NCI-H1092 treated with DMSO at 0.1 percent for 48 hours (cell line): ENCODE results near the gene RBMS1.

Experiments used
- DNase-seq: peaks from one replicate; lab custom pipeline; 2025; lab: John Stamatoyannopoulos, UW

The RBMS1 gene

DNA sequence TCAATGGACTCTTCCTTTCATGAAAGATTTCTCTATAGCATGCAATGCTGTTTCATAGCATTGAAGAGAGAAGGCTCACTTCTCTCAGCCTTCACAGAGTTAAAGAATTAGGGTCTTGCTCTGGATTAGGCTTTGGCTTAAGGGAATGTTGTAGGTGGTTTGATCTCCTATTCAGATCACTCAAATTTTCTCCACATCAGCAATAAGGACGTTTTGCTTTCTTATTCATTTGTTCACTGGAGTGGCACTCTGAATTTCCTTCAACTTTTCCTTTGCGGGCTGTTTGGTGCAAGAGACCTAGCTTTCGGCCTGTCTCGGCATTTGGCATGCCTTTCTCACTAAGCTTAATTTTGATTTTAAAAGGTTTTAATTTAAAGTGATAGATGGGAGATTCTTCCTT is 131.6 kb downstream of the RBMS1 start:
- no peak for DNase-seq

DNA sequence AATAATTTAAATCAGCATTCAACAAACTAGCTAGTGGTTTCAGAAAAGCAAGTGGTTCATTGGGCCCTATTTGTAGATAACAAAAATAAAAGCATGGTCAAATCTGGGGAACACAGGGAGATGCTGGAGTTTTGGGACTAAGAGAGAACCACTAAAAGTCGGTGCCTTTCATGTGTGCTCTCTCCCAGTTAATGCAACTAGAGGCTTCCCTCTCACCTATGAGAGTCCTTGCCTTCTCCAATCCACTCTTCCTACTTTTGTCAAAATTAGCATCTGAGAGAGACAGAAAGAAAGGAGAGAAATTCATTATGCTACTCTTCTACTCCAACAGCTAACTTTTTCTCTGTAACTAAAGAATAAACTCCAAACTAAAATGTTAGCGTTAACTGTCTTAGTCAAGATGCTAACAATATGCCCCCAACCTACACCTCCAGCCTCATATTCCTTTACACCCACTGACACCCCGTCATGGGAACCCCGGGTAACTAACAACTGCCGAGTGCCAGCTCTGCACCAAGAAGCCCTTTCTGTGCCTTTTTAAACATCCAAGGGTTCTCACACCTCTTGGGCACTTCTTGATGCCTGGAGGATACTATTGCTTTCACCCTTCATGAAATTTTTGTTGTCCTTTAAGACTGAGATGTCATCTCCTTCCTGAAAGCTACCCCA is 133.4 kb downstream of the RBMS1 start:
- no peak for DNase-seq

DNA sequence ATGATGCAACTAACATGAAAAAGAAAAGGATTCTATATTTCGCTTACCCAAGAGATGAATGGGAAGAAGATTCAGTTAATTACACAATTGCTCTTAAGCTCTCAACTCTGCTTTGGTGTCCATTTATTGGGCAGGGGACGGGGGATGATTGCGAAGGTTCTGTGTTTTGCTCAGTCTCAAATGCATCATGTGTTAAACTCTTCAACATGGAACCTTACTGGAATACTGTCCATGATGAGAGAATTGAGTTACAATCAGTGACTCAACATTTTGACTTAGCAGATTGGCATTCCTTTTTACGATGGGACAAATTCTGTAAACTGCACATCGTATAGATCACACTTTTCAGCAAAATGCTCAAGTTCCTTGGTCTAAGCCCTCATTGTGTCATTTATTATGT is 135.6 kb downstream of the RBMS1 start:
- no peak for DNase-seq

DNA sequence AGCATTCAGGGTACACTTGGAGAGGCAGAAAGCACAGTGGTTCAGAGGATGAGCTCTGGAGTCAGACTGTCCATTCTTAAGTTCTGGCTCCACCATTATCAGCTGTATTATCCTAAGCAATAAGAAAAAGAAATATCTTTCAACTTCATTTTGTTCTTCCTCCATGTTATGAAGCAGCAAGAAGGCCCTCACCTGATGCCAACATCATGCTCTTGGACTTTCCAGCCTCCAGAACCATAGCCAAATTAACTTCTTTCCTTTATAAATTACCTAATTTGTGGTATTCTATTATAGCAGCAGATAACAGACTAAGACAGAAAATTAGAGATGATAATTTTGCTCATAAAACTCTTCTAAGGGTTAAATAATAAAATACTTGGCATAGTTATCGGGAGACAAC is 137.1 kb downstream of the RBMS1 start:
- DNase-seq, result no peak

DNA sequence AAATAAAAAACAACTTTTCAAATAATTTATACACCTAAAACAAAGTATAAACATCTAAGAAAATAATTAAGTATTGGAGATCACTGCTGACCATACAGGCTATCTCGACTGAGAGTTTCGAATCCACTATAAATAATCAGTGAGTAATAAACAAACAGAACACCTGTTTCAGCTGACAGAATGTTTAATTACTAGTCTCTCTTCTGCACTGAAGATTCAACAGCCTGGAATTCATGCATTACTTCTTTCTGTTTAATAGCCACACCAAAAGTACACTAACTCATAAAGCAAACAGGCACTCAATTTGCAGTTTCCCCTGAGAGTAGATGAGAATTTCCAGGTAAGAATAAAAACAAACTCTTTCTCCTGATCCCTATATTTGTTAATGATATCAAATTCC is 138.5 kb downstream of the RBMS1 start:
- no peak for DNase-seq

DNA sequence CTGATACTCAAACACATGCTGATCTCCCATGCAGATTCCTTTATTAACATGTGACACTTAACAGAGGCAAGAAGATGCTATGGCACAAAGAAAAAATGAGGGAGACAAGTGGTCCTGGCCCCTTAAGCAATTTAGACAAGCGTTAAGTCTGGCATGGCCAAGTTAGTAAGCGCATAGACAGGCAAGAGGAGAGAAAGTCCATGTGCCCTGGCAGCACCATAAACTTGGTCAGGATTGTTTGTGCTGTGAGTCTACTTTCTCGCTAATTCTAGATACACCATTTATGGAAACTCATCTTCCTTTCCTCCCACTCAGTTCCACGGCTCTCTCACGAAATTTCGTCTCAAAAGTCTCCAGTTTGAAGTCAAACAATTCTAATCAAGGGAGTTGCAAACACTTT is 138.9 kb downstream of the RBMS1 start:
- DNase-seq, result no peak

DNA sequence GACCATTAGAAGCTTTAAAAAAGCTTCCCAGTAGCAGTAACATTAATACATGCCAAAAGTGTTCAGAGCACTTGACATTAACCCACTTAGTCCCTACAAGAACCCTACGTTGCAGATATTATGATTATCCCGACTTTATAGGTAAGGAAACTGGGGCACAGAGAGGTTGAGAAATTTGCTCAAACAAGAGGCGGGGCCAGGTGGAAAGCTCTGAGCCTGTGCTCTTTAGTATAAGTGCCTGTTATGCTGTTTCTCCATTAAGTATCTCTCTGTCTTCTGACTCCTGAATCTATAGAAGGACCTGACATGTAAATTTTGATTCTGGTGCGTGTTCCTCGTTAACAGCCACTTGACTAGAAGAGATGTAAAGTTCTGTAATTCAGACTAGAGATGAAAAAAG is 139.8 kb downstream of the RBMS1 start:
- no peak for DNase-seq

DNA sequence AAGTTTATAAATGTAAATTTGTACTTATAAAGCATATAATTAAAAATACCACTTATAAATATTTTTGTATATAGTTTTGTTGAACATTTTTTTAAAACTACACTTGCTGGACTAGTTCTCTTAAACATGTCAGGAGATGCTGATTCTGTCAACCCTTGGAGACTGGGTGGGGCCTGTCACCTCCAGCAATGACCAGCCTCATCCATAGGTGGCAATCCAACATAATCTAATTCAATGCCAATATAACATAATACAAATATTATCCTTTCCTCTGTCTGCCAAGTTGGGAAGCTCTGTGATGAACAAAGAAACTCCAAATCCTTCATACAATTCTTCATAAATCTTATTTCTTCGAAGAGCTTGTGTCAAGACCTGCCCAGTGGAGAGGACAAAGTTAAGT is 140.4 kb downstream of the RBMS1 start:
- DNase-seq, result no peak

DNA sequence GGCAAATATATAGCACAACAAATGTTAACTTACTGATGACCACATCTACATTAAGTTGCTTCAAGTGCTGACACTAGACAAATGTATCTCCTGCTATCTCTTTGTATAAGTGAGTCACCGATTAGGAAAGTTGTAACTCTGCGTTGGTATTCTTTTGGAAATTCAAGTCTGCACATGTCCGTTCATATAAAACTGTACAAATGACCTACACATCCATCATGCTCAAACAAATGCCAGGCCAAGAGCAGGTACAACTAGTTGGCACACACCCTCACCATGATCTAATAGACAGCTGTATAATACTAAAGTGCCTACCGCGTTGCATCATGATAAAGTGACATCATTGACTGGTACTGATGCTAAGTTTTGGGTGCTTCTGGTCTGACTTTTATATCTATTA is 141.1 kb downstream of the RBMS1 start:
- DNase-seq, result no peak

DNA sequence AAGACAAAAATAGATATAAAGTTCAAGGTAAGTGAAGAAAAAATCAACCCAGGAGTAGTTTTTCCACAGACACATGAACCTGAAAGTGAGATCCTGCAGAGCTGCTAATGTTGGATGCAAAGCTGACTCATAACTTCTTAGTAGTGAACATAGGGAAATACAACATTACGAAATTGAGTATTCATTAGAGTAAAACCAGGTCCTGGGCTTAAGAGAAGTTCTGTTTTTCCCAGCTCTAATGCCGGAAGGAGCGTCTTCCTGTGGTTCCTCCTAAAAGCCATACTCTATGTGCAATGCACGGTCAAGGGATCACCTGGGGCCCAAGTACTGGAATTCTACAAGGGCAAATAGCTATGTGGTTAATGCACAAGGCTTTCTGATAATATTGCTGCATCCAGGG is 141.7 kb downstream of the RBMS1 start:
- no peak for DNase-seq

DNA sequence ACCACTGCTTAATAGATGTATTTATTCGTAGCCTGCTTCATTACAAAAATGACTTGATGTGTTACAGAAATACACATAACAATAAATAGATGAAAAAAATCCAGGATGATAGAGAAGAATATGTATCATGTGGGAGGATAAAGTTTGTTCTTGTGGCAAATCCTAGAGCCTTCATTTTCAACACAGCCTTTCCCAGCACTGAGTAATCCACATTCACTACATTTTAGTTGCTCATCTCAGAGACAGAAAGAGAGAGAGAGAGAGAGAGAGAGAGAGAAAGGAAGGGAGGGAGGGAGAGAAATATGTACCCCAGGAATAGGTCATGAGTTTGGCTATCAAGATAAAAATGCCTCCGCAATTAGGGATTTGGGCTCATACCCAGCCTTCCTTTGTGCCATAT is 144.3 kb downstream of the RBMS1 start:
- DNase-seq, result no peak

DNA sequence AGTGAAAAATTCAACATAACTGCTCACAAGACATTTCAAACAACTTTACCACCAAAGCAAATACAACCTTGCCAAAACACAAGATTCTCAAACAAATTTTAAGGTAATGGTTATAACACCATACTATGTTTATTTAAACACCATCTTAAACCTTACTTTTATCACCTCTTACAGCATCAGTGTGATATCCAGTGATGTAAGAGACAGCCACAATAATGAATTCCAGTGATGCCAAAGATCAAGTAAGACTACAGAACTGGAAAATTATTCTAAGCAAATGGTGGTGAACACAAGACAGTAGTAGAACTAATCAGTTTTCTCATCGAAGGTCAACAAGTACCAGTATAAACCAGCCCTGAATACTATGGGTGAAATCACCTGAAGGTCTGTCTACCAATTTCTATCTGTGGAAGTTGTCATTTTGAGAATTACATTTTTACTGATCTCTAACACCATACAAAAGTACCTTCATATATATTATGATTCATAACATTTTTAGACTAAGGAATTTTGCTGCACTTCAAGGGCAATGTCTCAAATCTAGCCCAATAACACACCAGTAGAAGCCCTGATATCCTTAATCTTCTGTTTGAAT is 146.2 kb downstream of the RBMS1 start:
- no peak for DNase-seq

DNA sequence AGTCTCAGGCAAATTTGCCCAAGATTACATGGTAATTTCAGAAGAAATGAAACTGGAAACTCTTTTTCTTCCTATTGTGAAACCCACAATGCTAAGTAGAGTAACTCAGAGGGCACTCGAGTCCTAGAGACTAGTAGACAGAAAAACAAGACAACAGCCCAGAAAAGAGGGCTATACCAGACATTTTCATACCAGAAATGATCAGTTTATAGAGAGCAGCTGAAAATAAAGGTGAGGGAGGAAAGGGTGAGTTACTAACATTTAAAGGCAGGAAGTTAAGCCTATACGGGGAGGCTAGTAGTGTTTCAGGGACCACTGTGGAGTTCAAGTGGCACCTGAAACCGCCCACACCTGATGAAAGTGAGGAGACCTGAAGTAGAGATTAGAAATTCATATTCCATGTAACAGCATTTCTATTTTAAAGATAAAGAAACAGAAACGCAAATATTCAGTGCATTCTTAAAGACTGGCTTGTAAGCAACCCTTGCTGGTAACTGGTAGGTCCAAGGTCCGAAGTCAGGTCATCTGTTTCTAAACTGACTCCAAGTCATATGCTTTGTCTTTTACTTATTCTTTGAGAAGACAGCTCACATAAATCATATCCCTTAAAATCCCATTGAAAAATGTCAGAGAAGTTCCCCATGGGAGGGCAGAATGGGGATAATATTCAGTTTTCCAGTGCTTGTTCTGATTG is 148.4 kb downstream of the RBMS1 start:
- no peak for DNase-seq

DNA sequence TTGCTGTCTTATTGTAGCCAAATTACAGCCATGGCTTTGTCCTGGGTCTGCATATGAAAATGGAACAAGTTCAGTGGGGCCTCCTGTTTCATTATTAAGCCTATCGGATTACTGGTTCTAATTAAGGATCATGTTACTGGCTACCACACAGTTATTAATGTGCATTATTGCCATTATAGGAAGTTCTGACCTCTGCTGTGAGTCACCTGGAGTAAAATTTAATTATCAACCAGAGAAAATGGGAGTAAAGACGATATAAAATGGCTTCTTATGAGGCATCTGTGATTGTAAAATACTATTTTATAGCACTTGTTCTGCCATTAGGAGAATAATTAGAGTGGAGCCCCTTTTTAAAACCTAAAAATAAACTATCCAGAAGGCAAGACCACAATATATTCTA is 150.2 kb downstream of the RBMS1 start:
- DNase-seq, result no peak

DNA sequence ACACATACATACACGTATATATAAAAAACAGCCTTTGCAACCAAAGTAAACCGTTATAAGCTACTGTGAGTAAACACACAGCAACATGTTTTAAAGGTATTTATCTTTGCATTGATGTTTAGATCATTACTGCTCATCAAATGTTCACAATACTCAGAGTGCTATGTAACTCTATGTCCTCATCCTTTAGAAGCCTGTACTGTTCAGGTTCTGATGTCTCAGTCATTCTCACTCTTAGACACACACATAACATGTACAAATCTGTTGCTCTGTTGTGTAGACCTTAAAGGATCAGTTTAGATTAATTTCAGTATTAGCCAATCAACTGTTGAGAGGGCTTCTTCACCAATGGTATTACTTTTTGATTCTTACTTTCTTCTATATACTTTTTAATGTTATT is 153.9 kb downstream of the RBMS1 start:
- DNase-seq, result no peak

DNA sequence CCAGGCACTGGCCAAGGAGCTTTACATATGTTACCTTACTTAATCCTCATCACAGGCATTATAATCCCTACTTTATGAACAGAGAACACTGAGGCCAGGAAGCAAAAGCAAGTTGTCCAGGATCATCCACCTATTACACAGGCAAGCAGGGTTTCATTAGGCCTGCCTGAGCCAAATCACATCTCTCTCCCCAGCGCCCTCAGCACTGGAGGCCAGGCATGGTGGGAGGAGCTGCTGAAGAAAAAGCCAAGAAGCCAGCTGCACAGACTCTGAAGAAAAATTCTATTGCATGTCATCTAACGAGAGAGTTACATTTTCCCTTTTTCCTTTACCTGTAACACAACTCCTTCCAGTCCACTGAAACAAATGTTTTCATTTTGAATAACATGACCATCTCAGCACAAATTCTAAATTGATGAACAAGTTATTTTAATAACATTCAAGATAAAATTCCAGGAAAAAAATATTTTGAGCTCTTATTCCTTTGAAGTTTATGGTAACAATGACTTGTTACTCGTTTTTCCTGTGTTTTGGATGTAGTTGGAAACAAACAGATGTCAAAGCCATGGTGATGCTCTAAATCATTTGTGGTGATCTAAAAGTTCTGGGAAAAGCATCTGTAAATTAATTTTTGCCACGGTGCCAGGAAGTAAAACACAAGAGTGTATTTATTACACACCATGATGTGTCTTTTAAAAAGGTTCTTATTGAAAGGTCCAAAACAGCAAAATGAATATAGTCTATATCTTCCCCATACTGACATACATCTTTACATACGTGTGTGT is 154.5 kb downstream of the RBMS1 start:
- no peak for DNase-seq

DNA sequence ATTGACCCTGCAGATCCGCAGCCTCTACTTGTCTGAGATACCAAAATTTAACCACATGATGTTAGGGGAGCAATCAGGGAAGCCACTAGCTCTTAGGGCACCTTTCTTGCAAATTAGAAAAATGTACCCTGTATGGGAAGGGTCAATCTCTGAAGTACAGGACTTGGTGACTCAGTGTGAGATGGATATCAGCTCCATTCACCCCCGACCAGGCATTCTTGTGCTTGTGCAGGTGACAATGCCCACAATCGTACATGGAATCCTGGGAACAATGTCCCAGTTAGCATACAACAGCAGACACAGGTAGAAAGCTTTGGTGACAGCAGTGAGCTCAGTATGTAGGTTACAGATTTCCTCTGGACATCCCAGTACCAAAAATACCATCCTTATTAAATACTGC is 155.9 kb downstream of the RBMS1 start:
- no peak for DNase-seq

DNA sequence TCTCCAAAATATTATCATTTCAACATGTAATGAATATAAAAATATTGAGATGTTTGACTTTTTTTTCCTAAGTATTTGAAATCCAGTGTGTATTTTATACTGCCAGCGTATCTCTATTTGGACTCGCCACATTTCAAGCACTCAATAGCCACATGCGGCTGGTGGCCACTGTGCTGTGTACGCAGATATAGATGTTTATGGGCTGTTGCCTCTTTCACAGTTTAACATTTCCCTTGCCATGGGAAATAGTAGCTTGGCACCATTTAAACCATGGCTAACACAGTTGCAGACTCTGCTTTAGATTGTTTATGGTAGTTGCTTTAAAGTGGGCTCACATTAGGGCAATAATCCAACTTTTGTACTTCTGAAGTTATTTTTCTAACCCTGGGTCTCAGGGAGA is 157.0 kb downstream of the RBMS1 start:
- DNase-seq, result no peak

DNA sequence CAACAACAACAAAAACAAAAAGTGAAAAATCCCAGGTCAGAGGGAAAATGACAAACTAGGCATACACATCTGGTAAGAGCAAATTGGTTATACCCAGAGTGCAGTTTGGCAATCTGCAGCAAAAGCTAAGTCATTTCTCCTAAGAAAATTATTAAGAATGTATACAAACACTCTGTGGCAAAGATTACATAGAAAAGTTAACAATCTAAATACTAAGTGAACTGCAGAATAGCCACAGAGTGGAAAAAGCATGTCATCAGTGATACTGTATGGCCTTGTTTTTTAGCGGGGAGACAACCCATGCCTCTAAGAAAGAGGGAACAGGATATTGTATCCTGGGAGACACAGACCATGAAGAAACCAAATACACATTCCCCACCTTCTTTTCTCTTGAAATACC is 157.5 kb downstream of the RBMS1 start:
- no peak for DNase-seq

DNA sequence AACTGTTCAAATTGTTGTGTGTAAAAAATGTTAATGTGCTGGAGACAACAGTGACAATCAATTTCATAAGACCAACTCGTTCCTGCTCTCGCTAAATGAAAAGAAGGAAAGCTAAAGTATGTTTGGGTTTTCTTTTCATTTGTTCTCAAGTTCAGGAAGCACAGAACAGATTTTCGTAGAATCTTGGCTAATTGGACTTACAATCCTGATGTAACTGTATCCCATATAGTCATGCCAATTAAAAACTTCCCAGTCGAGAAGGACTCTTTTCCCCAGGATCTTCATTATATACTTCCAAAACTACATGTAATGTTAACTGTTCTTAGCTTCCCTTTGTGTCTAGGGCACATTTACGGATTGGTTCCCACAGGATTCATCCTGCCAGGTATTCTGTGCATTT is 158.2 kb downstream of the RBMS1 start:
- no peak for DNase-seq

DNA sequence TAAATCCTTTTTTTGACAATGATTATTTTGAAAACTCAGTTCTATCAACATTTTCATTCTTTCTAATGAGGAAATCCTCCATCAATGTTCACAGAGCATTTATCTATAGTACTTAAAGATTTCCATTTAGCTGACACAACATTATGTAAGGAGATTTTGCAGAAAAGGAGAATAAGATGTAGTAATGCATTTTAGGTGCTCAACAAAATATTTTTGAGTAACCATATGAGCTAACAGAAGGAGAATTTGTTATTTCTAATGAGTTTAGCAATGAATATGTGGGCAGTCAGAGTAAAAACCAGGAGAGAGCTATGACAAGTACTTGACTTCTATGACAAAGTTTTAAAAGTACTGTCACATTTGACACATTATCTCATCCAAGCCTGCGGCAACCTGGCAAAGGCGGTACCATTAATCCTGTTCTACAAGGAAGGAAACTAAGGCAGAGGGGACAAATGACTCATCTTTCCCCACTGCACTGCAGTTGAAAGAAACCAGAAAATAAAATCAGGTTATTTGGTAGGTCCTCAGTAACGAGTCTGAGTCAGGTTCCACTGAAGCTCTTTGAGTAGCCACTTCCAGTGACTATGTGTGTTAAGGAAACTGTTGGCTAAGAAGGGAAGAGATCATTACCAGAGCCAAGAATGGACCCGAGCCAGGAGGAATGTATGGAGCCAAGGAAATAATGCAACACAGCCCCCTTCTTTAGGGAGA is 159.4 kb downstream of the RBMS1 start:
- DNase-seq, result no peak

DNA sequence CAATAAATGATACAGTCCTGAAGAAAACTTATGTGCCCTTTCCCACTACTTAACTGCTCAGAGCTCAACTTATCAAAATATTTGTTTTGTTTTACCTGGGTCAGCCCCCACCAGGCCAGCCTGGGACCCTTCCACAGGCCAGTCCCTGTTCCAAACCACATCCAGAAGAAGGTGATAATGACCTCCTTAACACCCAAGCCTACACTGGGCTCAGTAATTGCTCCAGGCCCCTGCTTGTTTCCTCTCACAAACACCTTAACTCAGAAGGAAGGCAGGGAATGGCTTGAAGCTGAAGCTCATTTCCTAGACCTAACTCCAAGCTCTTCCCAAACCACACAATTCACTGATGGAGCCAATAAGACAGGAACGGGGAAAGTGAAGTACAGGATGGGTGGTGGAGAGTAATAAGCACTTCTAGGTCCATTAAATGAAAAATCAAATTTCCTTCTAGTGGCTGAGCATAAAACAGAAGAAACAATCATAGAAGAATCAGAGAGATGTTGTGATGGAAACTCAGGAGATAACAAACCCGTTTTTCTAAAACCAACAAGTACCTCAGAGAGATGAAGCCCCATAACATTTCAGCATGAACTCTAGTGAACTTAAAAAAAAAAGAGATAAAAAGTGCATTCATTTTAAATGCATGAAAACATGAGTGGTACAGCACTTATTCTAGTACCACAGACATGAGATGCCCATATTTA is 160.1 kb downstream of the RBMS1 start:
- DNase-seq, result no peak
